ENCODE data around the gene CHRNA10. TPM values are rescaled to one million over a fixed set of nuclear protein-coding genes. Genes with fewer than 3 reads are reported as not detected.
A peak's percentile ranks its signal among the peaks of the same experiment; 100 is the strongest.
"Not testable (repeated sequence)": the region's sequence is repeated elsewhere in the genome, so short reads cannot be mapped to it uniquely, and the experiment has no call there.

CHRNA10 gene
- total RNA-seq, 4 donors from 2014 or later = 0.19 to 0.78 (median 0.67) TPM; not detected in 1

DNA sequence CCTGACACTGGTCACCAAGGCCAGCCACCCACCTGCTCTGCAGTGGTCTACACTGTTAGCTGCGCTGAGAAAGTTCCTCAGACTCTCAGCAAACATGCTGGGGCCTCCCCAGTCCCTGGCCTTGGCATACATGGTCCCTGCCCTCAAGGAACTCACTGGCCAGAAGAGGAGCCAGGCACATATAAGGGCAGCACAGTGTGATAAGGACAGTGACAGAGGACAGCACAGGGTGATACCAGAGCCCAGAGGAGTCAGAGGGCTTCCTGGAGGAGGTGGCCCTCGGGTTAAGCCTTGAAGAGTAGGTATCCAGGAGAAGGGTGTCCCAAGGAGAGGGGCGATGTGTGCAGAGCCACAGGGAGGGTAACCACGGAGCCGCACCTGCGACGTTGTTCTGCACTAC lies 25.6 kb downstream of the CHRNA10 start:
- Histone ChIP-seq H3K27ac (no peak overlapping the region), H3K4me3 (no peak overlapping the region), H3K36me3 (no peaks in the 10 kb centered on the region), H3K27me3 (peaks cover 4% of the 10 kb centered on the region), H3K9me3 (no peaks in the 10 kb centered on the region), H3K4me1 (peaks cover 0 to 22% (median 9%) of the 10 kb centered on the region in 3 donors)
- TF ChIP-seq, protein P1, sequence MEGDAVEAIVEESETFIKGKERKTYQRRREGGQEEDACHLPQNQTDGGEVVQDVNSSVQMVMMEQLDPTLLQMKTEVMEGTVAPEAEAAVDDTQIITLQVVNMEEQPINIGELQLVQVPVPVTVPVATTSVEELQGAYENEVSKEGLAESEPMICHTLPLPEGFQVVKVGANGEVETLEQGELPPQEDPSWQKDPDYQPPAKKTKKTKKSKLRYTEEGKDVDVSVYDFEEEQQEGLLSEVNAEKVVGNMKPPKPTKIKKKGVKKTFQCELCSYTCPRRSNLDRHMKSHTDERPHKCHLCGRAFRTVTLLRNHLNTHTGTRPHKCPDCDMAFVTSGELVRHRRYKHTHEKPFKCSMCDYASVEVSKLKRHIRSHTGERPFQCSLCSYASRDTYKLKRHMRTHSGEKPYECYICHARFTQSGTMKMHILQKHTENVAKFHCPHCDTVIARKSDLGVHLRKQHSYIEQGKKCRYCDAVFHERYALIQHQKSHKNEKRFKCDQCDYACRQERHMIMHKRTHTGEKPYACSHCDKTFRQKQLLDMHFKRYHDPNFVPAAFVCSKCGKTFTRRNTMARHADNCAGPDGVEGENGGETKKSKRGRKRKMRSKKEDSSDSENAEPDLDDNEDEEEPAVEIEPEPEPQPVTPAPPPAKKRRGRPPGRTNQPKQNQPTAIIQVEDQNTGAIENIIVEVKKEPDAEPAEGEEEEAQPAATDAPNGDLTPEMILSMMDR (IDR thresholded peaks at IDR 0.05) = no peak
- TF ChIP-seq POLR2A (IDR thresholded peaks at IDR 0.05) (no peak), POLR2AphosphoS5 (IDR thresholded peaks at IDR 0.05) (no peak), EP300 (IDR thresholded peaks at IDR 0.05) (no peak)
- ATAC-seq = no peak
- 87% methylated on average over 4 to 5 of the region's 7 CpGs for WGBS, 2 donors (ENCODE audit: low coverage in 1 of 2)

DNA sequence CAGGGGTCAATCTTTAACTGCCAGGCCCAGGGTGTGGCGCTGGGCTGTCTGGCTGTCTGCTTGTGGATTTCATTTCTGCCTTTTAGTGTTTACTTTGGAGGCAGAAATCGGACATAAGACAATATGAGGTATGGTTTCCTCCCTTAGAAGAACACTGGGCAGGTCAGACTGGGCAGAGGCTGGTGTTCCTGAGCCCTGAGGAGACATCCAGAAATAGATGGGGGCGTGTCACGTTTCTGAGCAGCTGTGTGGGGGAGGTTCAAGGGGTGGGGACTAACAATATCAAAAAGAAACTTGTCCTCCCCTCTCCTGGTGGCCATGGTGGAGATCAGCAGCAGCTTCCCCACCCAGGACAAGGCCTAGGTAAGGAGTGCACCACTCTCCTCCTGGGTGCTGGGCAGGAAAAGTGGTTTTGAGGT lies 26.4 kb downstream of the CHRNA10 start, which contains the start of gene ART1:
Gene ART1, plus strand, starts transcription at position 312 of the 419 bp plus-strand sequence. CDS start 14,086 bp downstream, outside the sequence.
- Histone ChIP-seq H3K27me3 (peaks cover 4% of the 10 kb centered on the region), H3K4me1 (peaks cover 0 to 22% (median 9%) of the 10 kb centered on the region in 3 donors), H3K4me3 (no peak within 1 kb of the TSS), H3K9me3 (no peaks in the 10 kb centered on the region), H3K36me3 (no peaks in the 10 kb centered on the region), H3K27ac (no peak within 1 kb of the TSS)
- ATAC-seq = no peak
- WGBS, 2 donors (ENCODE audit: low coverage in 1 of 2) = 65 to 80% methylated on average over 1 to 4 of the region's 4 CpGs
- TF ChIP-seq, protein P1 (IDR thresholded peaks at IDR 0.05) = no peak
- TF ChIP-seq EP300 (IDR thresholded peaks at IDR 0.05) (no peak), POLR2AphosphoS5 (IDR thresholded peaks at IDR 0.05) (no peak), POLR2A (IDR thresholded peaks at IDR 0.05) (no peak)

DNA sequence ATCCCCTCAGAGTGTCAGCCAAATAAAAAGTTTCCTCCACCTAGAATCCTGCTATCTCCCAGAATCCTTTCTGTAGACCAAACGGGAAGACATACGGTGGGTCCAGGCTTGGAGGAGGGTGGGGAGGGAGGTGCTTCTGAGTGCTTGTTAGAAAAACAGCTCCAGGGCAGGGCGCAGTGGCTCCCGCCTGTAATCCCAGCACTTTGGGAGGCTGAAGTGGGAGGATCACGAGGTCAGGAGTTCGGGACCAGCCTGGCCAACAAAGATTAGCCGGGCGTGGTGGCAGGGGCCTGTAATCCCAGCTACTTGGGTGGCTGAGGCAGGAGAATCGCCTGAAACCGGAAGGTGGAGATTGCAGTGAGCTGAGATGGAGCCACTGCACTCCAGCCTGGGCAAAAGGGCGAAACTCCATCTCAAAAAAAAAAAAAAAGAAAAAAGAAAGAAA lies 28.1 kb downstream of the CHRNA10 start:
- Histone ChIP-seq H3K4me3 (peak overlapping the region in 1 of 2 donors; percentile 62), H3K4me1 (peaks cover 0 to 22% (median 9%) of the 10 kb centered on the region in 3 donors), H3K27ac (peak overlapping the region in 1 of 4 donors; percentile 69)
- not testable (repeated sequence) for H3K36me3 ChIP-seq, H3K9me3 ChIP-seq, ATAC-seq, H3K27me3 ChIP-seq
- 27 to 52% methylated on average over 2 to 4 of the region's 11 CpGs for WGBS, 2 donors (ENCODE audit: low coverage in 1 of 2)

DNA sequence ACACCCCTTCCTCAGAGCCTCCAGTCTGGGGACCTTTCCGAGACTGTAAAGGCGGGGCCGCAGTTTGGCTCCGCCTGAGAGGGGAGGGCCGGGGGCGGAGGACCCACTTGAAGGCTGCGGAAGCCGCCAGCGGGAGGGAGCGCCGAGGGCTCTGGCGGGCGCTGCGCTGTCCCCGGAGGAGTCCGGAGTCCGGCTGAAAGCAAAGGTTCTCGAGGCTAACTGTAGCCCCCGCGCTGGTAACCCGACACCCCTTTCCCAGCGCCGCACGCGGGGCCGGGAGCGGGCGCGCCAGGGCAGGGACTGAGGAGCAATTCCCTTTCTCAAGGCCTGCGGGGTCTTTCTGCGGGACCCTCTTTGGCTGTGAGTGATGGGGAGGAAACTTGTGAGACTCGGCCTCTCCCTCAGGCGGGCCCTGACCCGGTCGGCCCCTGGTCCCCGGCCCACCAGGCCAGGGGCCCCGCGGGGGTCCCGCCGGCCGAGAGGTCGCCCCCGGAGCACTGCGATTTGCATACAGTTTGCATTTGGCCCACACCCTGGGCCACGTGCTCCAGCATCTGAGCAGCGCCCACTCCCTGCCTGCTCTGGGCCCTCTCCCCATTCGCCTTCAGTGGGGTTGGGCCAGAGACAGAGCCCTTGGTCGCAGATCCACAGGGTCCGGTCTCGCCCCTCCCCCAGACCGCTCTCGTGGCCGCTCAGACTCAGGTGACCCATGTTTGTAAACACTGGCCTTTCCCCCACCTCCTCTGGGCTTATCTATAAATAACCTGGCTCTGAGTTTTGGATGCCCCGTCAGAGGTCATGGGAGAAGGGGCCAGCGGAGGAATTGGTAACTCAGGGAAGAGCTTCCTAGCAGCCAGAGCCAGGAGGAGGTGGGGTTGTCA lies 28.9 kb downstream of the CHRNA10 start:
- WGBS, 2 donors (ENCODE audit: low coverage in 1 of 2) = 0% methylated on average over 2 of the region's 55 CpGs; no CpG with 5 or more reads in 1 of the 2 donors
- peak; percentile 91 for ATAC-seq
- Histone ChIP-seq H3K4me3 (peak overlapping the region; percentile 53 to 62), H3K9me3 (no peaks in the 10 kb centered on the region), H3K27me3 (no peaks in the 10 kb centered on the region), H3K36me3 (no peaks in the 10 kb centered on the region), H3K4me1 (peaks cover 0 to 22% (median 9%) of the 10 kb centered on the region in 3 donors), H3K27ac (peak overlapping the region in 3 of 4 donors; percentile 11 to 69 (median 43))
- TF ChIP-seq, protein P1 (IDR thresholded peaks at IDR 0.05) = peak in 1 of 4 experiments; percentile 8
- TF ChIP-seq EP300 (IDR thresholded peaks at IDR 0.05) = no peak

DNA sequence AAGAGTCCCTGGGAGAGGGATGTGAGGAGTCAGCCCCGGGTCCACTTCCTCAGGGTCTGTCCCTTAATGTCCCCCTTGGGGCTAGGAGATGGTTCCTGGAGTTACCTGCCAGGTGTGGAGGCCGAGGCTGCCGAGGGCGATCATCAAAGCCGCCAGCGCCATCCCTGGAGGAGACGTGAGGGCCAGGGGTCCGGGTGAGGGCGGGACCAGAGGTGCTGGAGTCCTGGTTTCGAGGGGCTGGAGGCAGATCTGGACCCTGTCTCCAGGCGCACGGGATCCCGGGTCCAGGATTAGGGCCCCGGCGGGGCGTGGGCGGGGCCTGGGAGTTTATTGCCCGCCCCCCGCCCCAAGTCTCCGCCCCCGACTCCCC lies 29.5 kb downstream of the CHRNA10 start, which contains the start of gene ART5:
Gene ART5, minus strand, starts transcription at position 292 of the 370 bp plus-strand sequence. Its CDS starts 130 bp downstream, at position 162.
- H3K36me3 ChIP-seq = no peaks in the 10 kb centered on the region
- peak within 1 kb of the TSS in 3 of 4 donors; percentile 11 to 69 (median 43) for H3K27ac ChIP-seq
- ATAC-seq = no peak
- WGBS, 2 donors (ENCODE audit: low coverage in 1 of 2) = 0 to 7% methylated on average over 1 to 3 of the region's 21 CpGs
- H3K27me3 ChIP-seq = no peaks in the 10 kb centered on the region
- H3K4me1 ChIP-seq = peaks cover 0 to 22% (median 9%) of the 10 kb centered on the region in 3 donors
- H3K9me3 ChIP-seq = no peaks in the 10 kb centered on the region
- no peak for TF ChIP-seq POLR2AphosphoS5 (IDR thresholded peaks at IDR 0.05)
- no peak for TF ChIP-seq POLR2A (IDR thresholded peaks at IDR 0.05)
- no peak for TF ChIP-seq EP300 (IDR thresholded peaks at IDR 0.05)
- TF ChIP-seq, protein P1 (IDR thresholded peaks at IDR 0.05) = no peak
- peak within 1 kb of the TSS; percentile 53 to 62 for H3K4me3 ChIP-seq
